NCI-H69 (cell line): ENCODE results near the gene OPCML.

Source experiments
- DNase-seq: peaks from one replicate; lab custom pipeline; 2025; lab: John Stamatoyannopoulos, UW

OPCML gene

DNA sequence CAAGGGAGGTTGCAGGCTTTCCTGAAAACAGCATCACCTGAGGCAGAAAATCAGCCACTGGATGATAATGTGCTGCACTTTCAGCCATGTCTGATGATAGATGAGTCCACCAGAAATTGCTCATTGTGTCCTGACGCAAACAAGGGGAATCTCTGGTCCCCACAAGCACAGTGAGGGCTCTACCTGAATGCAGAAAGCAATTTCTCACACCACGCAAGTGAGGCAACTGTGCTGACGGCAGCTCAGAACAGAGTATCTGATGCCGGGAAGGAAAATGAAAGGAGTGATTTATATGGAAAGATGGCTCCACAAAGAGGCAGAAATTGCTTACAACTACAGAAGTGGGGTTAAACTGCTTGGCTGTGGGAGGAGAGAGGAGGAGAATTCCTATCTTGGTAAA is 867.1 kb downstream of the OPCML start:
- DNase-seq = no peak

DNA sequence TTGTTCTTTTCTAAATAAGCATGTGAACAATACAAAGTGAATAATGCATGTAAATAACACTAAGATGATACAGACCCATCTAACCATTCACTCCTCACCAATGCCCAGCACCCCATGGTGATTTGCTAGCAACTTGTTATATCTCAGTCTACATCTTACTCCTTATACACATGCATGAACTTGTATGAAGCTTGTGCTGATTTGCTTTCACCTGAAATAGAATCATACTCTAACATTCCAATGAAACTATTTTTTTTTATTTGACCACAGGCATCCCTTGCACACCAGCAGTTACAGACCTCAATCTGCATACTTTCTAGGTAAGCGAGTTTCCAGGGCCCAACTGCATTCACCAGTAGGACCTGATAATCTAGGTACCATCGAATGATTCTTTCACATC is 873.6 kb downstream of the OPCML start:
- no peak for DNase-seq

DNA sequence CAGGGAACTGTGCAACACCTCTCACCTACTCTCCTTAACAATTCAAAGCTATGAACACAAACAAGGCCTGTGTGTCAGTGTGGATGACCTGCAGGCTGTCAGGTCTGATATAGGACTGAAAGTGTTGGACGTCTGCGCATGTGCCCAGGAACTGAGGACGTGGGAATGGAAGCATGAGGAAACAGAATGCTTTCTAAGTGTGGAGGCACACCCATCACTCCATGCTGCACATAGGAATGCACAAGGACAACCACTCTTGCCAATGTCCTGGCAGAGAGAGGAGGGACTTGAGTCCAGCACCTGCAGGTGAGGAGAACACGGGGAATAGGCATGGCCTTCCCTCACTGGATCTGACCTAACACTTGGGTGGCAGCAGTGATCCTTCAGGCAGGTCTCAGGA is 874.3 kb downstream of the OPCML start:
- DNase-seq = no peak

DNA sequence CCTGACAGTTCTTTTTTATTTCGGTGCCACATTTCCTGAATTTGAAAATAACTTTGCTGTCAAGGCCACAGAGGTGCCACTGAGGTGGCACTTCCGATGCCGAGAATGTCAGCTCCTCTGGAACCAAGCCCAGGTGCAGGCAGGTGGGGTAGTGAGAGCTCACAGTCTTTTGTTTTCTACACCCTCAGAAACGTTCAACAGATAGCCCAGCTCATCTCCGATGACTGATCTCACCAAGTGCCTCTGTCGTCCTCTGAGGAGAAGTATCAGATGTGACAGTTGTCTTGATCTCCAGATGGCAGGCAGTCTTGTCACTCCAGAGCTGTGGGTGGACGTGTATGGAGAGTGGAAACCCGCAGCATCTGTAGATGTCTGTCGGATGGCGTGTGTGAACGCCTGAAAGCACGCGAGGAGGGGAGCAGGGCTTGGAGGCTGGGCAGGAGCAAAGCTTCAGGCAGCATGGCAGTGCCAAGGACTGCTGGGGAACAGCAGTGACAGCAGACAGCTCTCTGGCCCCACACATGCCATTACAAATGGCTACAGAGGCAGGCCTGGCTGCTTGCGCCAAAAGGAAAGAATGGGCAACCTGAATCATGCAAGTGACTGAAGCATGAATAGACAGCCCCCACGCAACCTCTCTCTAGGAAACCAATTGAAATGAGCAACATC is 877.0 kb downstream of the OPCML start:
- no peak for DNase-seq

DNA sequence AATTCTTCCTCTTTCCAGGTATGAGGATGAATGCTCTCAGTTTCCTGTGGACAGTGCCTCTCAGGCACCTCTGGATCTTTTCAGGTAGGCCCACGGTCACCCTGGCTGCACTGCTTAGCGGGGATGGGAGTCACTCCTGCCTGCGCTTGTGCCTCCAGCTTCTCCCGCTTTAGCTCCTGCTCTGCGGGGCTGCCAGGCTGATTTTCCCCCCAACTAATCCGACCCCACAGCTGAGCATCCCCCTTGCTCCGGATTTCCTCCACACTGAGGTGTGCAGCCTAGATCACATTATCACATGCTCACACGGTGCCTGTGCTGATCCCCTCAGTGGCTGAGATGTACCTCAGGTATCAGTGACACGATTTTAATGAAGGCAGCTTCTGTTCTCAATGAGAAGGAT is 879.1 kb downstream of the OPCML start:
- no peak for DNase-seq

DNA sequence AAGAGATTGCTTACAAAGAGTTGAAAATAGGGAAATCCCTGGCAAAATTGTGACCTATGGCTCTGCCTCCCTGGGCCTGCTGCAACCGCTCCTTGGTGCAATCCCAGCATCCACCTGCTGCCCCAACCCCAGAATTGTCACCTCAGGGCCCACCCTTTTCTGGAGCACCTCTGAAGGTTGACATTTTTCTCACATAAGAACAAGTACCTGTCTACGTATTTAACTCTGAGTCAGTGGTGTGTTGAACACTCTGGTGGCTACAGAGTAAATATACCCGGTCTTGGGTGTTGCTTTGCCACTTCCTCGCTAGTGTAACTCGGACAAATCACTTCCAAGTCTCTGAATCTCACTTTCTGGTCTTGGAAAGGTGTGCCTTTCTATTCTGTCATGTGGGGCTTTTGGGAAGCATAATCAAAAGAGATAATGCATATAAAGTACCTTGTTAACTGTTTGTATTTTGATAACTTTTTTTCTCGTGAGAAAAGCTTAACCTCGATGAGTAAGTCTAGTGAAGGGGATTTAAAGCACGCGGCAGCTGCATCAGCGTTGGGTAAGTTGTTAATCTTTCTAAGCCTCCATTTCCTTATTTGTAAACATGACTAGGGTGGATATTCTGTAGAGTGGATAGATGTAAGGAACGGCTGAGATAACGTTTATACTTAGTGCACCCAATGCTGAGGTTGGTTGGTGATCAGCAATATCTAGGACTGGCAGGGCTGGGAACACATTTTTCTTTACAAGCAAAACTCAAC is 881.2 kb downstream of the OPCML start:
- no peak for DNase-seq

DNA sequence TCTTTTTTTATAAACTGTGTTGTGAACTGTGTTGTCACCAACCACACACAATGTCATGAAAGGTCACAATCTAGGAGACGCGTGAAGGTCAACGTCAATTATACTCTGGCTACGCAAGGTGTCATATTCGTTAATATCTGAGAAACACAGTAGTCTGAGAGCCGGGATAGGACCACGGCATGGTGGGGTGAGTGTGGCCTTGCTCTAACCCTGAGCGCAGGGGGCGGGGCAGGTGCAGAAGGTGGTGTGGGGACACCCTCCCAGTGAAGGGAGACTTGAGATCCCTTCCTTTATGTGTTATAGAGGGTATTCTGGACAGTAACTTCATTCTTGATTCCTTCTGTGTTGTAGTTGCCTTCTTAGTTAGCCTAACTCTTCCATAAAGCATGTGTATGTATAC is 883.0 kb downstream of the OPCML start:
- DNase-seq = no peak

DNA sequence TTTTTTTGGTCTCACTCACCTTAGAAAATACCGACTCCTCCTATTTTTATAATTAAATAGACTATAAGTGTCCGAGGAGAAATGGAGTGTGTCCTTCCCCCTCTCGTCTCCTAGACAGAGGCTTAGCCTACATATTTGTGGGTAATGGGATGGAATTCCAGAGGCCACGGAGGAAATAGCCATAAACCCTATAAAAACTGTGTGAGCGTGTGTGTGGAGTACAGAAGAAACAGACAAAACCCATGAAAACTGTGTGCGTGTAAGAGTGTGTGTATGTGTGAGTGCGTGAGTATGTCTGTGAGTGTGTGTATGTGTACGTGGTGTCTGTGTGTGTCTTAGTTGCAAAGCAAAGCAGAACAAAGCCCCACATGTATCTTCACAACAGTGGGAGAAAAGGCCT is 883.5 kb downstream of the OPCML start:
- no peak for DNase-seq

DNA sequence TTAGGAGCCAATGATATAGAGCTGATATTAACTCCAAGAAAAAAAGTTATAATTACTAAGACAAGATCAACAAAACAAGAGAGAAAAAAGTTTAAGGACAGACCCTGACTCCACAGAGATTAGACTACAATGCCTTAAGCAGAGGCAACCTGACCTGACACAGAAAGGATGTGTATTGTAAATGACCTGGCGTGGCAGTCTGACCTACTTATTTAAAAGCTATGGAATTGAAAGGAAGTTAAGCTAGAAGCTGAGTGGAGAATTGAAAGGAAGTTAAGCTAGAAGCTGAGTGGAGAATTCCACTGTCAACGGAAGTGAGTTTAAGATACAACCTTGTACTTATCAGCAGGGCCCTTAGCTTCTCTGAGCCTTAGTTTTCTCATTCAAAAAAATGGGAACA is 885.4 kb downstream of the OPCML start:
- no peak for DNase-seq

DNA sequence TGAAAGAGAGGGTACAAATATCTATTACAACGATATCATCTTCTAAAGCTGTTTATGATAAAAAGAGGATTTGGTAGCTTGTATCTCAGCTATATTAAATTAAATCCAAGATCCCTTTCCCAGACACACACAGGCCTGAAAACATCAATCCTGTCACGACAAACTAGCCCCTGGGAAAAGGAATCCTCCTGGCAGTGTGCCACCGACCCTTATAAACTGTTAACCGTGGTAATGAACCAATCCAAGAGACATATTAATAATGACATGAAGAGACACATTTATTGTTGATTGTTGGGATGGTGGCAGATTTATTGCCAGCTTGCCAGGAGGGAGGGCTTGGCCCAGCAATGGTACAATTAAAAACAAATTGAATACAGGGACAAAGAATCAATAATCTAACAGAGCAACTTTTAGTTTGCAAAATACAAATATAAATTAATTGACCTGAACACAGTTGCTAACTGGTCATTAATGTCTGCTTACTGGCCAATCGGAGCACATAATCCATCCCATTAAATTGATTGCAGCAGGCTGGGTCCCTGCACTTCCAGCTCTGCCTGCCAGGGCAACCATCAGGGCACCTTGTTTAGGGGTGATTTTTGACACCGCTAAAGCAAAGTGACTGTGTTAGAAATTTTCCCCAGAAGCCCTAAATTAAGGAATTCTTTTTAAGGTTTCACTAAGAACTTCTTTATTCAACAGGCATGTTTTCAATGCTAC is 887.6 kb downstream of the OPCML start:
- DNase-seq = peak; percentile 72

DNA sequence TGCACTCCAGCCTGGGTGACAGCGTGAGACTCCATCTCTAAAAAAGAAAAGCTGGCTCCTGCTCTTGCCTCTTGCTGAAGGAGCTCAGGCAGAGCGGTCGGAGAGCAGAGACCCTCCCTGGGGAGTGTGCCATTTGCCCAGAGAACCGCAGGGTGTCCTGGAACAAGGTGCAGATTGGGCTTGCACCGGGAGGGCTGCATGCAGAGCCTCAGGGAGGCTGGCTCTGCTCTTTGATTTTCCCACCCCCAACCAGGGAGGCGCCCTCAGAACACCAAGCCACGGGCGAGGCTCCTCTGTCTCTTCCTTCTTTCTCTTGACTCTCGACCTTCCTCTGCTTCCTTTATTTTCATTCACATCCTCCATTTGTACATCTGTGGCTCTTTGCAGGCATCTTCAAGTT is 889.1 kb downstream of the OPCML start:
- peak; percentile 38 for DNase-seq

DNA sequence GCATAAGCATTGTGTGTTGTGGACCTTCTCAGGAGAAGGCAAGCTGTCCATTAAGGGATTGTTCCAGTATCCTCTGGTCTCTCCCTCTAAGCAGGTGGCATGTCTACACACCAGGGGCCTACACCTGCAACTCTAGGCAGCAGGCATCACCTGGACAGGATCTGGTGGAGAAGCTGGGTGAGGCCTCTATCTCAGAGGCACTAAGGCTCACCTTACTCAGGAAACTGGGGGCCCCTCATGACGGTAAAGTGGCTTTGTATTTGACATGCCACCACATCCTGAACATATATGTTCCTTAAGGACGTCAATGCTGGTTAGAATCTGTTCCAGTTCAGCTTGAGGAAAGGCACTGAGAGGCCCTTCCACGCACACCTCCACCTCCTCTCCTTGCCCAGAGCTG is 891.3 kb downstream of the OPCML start:
- no peak for DNase-seq

DNA sequence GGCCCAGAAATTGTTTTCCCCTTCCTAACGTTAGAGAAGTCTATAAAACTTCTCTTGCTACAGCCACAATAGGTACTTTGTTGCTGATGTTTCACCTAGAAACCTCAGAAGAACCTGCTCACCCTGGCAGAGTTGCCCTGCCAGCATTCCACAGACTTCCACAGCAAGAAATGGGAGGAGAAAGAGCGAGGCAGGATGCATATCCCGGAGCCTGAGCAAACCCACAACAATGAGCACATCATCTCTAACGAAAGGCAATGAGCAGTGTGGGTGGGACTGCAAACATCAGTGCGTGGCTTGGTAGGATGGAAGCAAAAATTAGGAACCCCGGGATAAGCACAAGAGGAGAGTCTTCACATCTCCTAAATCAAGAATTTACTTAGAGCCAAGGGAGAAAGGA is 892.3 kb downstream of the OPCML start:
- DNase-seq = no peak

DNA sequence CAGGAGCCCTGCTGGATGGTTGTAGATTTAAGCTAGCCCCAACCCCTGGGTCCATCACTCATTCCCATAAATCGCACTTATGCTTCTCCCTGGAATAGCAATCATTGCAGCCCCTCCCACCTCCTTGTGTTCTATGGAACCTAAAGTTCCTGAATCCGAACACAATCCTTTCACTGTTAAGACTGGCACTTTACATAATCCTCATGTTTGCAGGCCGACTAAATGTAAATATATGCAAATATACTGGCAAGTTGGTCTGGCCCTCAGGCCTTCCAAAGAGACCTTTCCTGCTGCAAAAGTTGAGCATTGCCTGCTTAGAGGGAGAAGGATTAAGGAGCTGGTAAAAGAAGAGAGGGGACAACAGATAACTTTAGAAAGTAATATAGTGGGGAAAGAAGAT is 892.9 kb downstream of the OPCML start:
- DNase-seq = no peak

DNA sequence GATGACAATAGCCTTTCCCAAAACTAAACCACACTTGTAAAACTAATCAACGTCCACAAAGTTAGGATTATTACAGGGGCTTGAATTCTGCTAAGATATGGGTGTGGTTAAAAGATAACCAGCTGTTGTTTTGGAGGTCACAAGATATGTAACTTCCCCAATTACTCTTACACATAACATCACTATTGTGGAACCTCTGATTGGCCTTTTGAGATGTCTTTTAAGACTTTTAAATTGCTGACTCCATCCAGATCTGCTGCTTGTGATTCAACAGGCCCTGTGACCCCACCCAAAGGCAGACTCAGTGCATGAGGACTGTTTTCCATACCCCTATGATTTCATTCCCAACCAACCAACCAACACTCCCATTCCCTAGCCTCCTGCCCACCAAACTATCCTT is 893.9 kb downstream of the OPCML start:
- no peak for DNase-seq

DNA sequence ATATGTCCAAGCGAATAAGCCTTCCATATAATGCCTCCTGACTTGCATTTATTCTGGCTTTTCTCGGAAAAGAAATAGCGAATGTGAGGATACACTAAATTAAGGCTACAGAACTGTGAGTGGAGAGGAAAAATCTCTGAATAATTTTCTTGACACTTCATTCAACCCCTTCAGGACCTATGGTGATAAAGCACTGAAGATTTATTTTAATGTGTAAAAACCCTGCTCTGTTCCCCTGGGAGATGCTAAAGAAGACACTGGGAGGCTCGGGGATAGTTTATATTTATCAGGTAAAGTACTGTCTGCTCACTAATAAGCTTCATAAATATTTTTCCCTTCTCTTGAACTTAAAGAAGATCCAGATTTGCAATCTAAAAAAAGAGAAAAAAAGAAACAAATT is 895.8 kb downstream of the OPCML start:
- DNase-seq = no peak

DNA sequence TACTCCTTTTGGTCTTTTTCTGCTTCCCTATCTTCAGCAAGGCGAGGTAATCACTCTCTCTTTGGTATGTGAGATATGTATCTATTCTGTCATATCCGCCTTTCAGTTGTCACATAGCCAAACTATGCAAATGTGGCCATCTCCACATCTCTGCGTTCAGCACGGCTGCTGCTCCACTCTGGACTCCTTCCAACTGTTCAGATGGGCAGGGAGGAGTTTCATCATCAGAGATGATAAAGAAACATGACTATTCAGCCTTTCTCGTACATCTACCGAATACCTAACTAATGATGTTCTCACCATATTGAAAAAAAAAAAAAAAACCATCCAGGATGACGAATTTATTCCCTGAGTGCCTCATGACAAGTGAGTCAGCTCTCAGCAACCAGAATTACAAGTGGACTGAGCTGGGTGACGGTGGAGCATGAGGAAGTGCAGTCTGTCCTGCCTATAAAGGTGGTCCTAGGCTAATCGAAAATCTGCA is 899.6 kb downstream of the OPCML start:
- DNase-seq = no peak

DNA sequence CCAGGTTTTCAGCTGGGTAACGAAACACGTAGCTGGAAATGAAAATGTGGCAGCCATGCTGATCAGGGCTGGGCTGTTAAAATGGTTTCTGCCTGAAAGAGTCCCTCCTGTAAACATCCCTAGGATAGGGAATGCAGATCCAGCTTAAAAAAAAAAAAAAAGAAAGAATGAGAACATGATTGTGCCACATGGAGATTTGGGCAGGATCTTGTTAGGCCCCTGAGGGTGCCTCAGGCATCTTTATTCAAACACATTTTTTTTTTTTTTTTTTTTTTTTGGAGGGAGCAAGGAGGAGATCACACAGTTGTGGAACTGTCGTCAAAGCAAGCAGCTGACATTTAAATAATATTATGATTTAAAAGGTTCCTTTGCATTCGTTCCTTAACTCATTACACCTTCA is 900.3 kb downstream of the OPCML start:
- DNase-seq = no peak

DNA sequence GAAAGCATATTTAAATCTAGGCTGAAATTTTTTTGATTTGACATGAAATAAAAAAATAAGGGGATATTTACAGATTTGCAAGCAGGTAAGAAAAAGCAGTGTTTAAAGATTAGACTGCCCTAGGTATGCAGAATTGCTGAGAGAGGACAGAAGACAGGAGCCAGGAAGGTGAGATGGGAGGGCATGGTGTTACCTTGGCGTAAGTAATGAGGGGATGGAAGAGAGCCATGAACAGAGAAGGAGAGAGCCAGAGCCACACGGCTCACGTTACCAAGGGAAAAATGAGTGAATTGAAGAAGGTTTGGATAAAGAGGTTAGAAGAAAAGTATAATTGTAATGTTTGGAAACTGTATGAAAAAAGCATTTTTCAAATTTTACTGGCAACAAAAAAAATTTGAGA is 904.3 kb downstream of the OPCML start:
- DNase-seq = no peak

DNA sequence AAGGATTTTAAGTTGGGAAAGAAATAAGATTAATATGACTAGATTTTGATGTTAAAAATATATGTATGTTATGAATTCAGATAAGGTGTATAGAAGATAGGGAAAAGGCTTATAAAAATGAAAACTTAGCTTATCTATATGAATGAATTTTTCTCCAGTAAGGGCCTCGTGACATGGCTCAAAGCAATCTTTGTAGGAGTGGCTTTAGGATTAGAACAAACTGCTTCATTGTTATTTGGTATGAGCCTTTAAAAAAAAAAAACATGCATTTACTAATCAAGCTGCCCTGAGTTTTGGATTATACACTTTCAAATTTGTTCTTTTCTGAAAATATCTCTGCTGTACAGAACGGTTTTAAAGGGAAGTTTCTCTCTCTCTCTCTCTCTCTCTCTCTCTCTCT is 905.9 kb downstream of the OPCML start:
- no peak for DNase-seq

DNA sequence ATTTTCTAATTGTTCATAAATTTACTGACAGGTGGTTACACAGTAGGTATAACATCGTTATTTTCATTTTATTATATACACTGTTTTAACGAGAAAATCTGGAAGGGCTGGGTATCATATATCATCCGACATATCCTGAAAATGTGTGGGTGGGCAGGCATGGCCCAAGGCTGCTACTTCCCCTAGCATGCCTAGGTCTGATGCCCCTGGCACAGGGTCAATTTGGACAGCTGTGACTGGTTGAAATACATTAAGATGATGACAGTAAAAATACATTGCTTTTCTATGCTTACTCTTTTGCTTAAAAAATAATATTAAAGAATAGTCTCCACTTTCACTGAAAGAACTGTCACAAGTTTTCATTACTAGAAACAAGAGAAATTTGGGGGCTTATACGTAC is 908.8 kb downstream of the OPCML start:
- DNase-seq = peak; percentile 64

DNA sequence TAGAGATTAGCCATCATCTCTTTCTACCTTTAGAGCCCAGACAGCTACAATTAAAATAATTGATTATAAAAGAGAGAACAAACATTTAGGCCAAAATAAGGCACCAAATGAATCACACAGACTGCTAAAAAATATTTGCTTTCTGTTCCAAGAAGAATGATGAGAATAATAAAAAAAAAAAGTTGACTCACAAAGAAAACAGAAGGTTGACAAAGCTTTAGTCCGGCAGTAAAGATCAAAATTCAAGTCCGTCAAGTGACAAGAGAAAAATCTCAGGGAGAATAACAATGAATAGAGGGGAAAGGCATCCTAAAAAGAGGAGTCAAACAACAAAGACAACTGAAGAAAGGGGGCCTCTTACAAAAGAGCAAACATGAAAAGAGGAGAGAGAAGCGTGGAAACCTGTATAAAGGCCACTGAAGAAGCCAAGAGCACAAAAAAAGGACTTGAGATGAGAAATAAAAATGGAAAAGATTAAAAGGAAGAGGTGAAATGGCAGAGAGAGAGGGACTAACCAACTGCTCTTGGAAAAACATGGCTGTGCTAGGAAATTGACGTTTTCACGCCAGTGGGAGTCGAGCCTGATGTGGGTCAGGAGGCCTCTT is 910.2 kb downstream of the OPCML start:
- no peak for DNase-seq

DNA sequence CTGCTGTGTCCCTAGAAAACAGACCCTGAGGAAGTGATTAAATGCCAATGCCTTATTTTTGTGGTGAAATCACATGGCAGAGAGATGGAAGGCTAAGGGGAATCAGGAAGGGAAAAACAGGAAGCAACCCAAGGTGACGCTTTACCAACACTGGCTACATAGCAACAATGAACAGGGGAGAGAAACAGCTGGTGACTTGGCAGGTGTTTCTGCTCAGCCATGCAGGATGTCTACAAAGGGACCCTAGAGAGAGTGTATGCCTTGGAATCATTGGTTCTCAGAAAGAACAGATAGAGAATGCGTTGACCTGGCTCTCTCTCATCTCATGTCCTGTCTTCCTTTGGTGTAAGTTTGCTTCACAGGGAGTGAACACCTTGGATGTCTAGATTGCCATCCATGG is 911.9 kb downstream of the OPCML start:
- DNase-seq = peak; percentile 50
